Activated T-cell treated with anti-CD3 and anti-CD28 coated beads for 4 hours (primary cell): ENCODE measurements around the gene ARFGAP2.
A peak's percentile ranks its signal among the peaks of the same experiment; 100 is the strongest.

Source experiments
- DNase-seq: peaks from one replicate; pipeline ENCODE4 v3.0.0-alpha.2; 2020

Gene ARFGAP2

DNA sequence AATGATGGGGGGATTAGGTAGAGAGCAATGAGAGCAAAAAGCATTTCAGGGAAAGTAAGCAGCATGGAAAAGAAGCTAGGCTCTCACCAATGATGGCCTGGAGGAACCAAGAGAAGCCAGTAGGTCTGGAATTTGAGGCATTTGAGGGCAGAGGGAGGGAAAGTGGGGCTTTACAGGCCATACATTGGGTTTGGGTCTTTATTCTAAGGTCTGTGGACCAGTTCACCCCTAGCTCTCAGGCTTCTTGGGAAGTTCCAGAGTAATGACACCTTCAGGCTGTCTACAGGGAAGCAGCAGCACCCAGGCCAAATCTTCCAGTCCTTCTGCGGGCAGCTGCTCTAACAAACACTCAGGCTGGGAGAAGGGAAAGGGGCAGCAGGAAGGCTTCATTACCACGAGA is 29.4 kb downstream of the ARFGAP2 start:
- no peak for DNase-seq

DNA sequence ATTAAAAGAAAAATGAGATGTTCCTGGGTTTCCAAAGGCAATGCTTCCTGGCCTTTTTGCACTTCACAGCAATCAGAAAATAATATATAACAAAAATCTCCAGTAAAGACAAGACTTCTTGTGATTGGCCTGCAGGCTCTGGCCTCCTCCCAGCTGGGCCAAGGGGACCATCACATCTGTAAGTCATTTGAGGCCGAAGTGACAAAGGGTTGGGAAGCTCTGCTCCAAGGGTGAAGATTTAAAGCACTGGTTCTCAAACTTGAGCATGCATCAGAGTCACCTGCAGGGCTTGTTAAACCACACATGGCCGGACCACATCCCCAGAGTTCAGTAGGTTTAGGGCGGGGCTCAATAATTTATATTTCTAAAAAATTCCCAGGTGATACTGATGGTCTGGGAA is 32.1 kb downstream of the ARFGAP2 start:
- DNase-seq, result no peak

DNA sequence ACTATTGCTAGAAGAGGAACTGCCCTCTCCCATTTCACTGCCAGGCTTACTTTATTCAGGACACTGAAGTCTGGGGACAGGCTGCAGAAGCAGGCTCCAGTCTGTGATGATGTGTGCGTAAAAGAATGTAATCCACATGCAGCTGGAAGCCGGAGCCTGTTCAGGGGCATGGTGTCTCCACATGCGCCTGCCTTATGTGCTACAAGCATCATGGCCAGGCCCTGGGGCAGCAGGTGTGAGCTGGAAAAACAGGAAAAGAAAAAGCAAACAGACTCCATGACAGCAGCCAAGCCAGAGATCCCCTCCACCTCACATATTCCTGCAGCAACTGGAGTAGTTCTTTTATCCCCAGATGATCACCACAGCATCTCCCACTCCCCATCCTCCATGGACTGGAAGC is 33.4 kb downstream of the ARFGAP2 start:
- no peak for DNase-seq

DNA sequence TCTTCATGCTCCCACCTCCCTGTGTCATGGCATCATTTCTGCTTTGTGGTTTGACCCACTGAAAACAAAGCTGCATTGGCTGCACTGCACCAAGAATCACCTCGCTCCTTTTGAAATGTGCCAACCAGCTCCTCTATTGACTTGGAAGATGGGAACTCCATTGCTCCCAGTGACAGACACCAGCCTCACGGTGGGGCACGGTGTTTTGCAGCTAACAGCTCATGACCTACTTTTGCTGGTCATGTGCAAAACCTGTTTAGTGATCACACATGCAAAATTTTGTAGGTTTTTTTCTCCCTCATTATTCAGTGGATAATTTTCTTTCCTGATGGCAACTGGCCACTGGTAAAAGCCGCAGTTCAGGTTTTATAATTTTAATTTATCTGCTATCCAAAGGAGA is 36.8 kb downstream of the ARFGAP2 start:
- DNase-seq, result no peak

DNA sequence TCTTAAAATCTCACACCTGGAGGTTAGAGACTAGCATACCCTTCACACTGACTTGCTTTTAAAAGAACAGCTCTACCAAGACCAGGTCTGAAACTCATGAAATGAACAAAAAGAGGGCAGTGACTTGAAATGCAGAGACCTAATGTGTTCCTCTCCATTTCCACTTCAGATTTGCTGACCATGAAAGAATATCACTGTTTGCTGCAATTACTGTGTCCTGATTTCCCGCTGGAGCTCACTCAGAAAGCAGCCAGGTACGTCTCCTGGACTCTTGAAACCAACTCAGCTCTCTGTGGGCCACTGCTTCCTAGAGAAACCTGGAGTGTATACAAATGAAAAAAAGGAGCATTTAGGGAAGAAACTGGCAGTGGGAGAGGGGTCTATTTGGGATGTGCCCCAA is 39.2 kb downstream of the ARFGAP2 start:
- DNase-seq, result no peak

DNA sequence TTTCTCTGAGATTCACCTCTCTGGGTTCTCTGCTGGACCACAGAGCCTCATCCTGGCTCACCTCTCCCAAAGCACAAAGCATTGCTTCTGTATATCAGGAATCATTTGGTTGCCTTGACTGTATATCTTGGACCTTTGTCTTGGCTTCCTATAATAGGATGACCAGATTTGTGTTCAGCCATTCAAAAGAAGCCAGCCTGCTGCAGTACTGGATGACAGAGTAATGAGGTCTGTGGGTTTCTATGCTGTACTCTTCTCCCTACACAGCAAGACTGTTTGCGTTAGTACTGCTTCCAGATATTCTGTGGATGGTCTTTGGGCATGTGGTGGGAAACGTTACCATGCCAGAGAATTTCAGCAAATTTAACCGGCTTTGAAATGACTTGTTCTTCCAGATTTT is 39.8 kb downstream of the ARFGAP2 start:
- no peak for DNase-seq

- DNase-seq, result no peak
These were observed 40.4 kb downstream of the ARFGAP2 start for GRCh38 chr11:47136327-47136726.

DNA sequence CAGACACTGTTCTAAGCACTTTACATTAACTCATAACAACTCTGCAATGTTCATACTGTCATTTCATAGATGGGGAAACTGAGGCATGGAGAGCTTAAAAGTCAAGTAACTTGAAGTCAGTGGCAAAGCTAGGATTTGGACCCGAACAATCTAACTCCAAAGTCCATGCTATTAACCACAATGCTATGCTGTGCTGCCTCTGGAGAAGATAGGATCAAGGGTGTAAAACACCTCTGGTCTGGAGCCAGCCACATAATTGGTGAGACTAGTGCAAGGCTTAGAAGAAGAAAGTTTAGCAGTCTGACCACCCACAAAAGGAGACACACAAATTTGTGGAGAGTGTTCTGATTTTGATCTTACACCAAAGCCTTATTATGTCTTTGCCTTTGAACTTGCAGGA is 43.7 kb downstream of the ARFGAP2 start:
- no peak for DNase-seq

- no peak for DNase-seq
These were observed 44.2 kb downstream of the ARFGAP2 start for GRCh38 chr11:47132490-47132889.

DNA sequence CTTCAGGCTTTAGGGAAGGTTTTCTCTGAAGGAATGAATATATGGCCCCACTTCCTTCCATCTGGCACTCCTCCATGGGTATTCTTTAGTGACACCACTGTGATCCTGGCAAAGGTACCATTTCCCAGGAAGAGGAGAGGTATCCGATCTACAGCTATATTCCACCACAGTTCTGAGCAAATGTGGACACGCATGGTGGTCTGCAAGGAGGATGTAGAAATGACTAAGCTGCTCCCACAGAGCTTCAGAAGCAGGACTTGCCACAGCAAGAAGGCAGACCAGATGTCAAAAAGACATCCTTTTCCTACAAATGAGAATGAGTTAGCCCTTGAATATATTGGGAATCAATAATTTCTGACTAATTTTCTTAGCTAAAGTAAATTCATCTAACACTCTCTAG is 45.5 kb downstream of the ARFGAP2 start:
- no peak for DNase-seq

- no peak for DNase-seq
These were observed 46.1 kb downstream of the ARFGAP2 start for GRCh38 chr11:47130543-47130942.

- no peak for DNase-seq
These were observed 49.5 kb downstream of the ARFGAP2 start for GRCh38 chr11:47127213-47127612.

DNA sequence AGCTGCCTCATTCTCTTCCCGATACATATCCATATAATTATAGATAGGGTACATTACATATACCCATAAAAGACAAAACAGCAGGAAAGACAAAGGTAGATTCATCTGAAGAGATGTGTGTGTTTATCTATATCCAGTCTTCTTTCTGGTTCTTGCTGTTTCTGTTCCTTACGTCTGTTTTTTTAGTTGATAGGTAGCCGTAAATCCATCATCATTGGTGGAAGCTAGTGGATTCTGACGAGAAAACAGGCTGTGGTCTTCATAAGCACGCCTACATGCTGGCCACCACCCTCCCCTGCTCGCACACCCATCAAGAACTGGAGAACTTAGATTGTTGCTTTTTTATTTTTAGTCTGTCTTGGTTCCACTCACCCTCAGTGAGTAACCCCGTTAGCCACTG is 51.6 kb downstream of the ARFGAP2 start:
- no peak for DNase-seq

GRCh38 chr11:47124675-47125074 is 52.0 kb downstream of the ARFGAP2 start:
- DNase-seq, result no peak

DNA sequence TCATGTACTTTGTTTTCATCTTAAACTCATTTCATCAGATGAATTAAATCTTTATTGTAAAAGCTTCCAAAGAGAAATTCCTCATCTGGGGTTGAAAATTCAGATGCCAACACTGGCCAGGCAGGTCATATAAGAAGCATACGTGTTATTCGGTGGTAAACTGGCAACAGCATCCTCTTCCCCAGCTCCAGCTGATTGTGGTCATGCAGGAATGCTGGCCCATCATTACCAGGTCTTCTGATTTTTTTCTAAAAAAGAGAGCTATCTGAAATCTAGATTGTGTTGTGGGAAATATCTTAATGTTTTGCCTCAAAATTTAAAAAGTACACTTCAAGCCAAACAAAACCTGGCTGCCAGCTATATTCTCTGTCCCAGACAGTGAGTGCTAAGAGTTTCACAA is 53.6 kb downstream of the ARFGAP2 start:
- no peak for DNase-seq

GRCh38 chr11:47121731-47122130 is 54.9 kb downstream of the ARFGAP2 start:
- no peak for DNase-seq

DNA sequence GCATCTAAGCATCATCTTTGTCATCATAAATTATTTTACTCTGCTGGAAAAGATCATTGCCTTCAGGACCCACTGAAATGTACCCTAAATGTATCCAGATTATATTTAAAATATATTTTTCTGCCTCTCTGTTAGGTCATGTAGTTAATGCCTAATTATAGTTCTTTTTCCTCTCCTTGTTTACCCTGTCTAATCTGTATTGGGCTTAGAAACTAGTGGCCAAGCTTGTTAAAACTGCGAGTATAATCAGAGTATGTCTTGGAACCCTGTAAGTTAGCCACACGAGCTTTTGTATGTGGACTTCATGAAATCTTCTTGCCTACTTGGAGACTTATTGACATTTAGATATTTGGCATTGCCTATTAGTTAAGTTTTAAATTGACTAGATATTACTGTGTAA is 55.6 kb downstream of the ARFGAP2 start:
- no peak for DNase-seq

- DNase-seq, result peak; percentile 36
These were observed 57.6 kb downstream of the ARFGAP2 start for GRCh38 chr11:47118958-47119688.
